Measurements from ENCODE around the gene CAPN13. TPM values are rescaled to one million over a fixed set of nuclear protein-coding genes. Genes with fewer than 3 reads are reported as not detected.

Gene CAPN13
- total and polyA plus RNA-seq, 2 donors (not counting 1 experiment from before 2014, with no cell fraction given), result not detected

GRCh38 chr2:30744823-30745222, 62.4 kb downstream of the CAPN13 start:
- Histone ChIP-seq H3K4me3 (ENCODE audit: control extremely low read depth in 1 of 5, extremely low read depth in 1 of 5, insufficient read depth in 1 of 5, low read depth in 2 of 5, low read length in 4 of 5) (no peak overlapping the region), H3K36me3 (replicated peaks in 1 of 2; ENCODE audit: control extremely low read depth in 1 of 2, control insufficient read depth in 1 of 2, extremely low read depth in 1 of 2, insufficient read depth in 2 of 2, low read length in 1 of 2) (no peaks in the 10 kb centered on the region), H4K20me1 (ENCODE audit: control insufficient read depth, insufficient read depth, low read length, poor library complexity, severe bottlenecking) (no peaks in the 10 kb centered on the region), H3K27ac (ENCODE audit: low read length in 2 of 2) (no peak overlapping the region), H3K79me2 (ENCODE audit: control insufficient read depth, insufficient read depth, low read length) (no peaks in the 10 kb centered on the region), H3K4me2 (replicated peaks; ENCODE audit: low read depth, low read length, poor library complexity, severe bottlenecking) (no peak overlapping the region), H3K9ac (ENCODE audit: low read length) (no peak overlapping the region), H3K9me3 (ENCODE audit: control extremely low read depth in 1 of 3, control insufficient read depth in 2 of 3, insufficient read depth in 1 of 3, low read length in 2 of 3) (no peaks in the 10 kb centered on the region), H3K27me3 (replicated peaks in 1 of 4; ENCODE audit: control extremely low read depth in 1 of 4, control insufficient read depth in 3 of 4, insufficient read depth in 4 of 4, low read length in 3 of 4) (no peaks in the 10 kb centered on the region), H2AFZ (ENCODE audit: insufficient read depth, low read depth, low read length, poor library complexity, severe bottlenecking) (no peak overlapping the region), H3K4me1 (ENCODE audit: control insufficient read depth in 2 of 2, insufficient read depth in 2 of 2, low read length in 2 of 2) (no peaks in the 10 kb centered on the region)
- Mint-ChIP-seq H3K4me1 (no peaks in the 10 kb centered on the region), H3K27me3 (peaks cover 3% of the 10 kb centered on the region), H3K4me3 (no peak overlapping the region), H3K27ac (no peak overlapping the region), H3K9me3 (ENCODE audit: insufficient read depth) (no peaks in the 10 kb centered on the region)
- ATAC-seq (ENCODE audit: low read depth), result no peak
- 90% methylated on average over 2 of the region's 2 CpGs for WGBS (ENCODE audit: insufficient coverage)
- no peak for DNase-seq
- ChIA-PET CTCF (no interaction called here), POLR2A (no interaction called here)
- TF ChIP-seq EZH2 (IDR thresholded peaks at IDR 0.05; ENCODE audit: borderline replicate concordance, insufficient read depth, low read depth, low read length, poor library complexity, severe bottlenecking) (no peak), CTCF (IDR thresholded peaks at IDR 0.05) (no peak)
- intact Hi-C loops (cut with micrococcal nuclease), result no loop called here

- TF ChIP-seq EZH2 (IDR thresholded peaks at IDR 0.05; ENCODE audit: borderline replicate concordance, insufficient read depth, low read depth, low read length, poor library complexity, severe bottlenecking), result no peak
- no peak for TF ChIP-seq CTCF (IDR thresholded peaks at IDR 0.05)
- Mint-ChIP-seq H3K4me1 (no peaks in the 10 kb centered on the region), H3K27me3 (peaks cover 2% of the 10 kb centered on the region), H3K4me3 (no peak overlapping the region), H3K9me3 (ENCODE audit: insufficient read depth) (no peaks in the 10 kb centered on the region), H3K27ac (no peak overlapping the region)
- H3K9me3 ChIP-seq (ENCODE audit: control extremely low read depth in 1 of 3, control insufficient read depth in 2 of 3, insufficient read depth in 1 of 3, low read length in 2 of 3), result no peaks in the 10 kb centered on the region
- H3K4me3 ChIP-seq (ENCODE audit: control extremely low read depth in 1 of 5, extremely low read depth in 1 of 5, insufficient read depth in 1 of 5, low read depth in 2 of 5, low read length in 4 of 5), result no peak overlapping the region
- intact Hi-C loops (cut with micrococcal nuclease), result no loop called here
- ATAC-seq (ENCODE audit: low read depth), result no peak
- ChIA-PET POLR2A (no interaction called here), CTCF (no interaction called here)
- DNase-seq, result no peak
- H3K27me3 ChIP-seq (replicated peaks in 1 of 4; ENCODE audit: control extremely low read depth in 1 of 4, control insufficient read depth in 3 of 4, insufficient read depth in 4 of 4, low read length in 3 of 4), result no peaks in the 10 kb centered on the region
- H4K20me1 ChIP-seq (ENCODE audit: control insufficient read depth, insufficient read depth, low read length, poor library complexity, severe bottlenecking), result no peaks in the 10 kb centered on the region
- H3K36me3 ChIP-seq (replicated peaks in 1 of 2; ENCODE audit: control extremely low read depth in 1 of 2, control insufficient read depth in 1 of 2, extremely low read depth in 1 of 2, insufficient read depth in 2 of 2, low read length in 1 of 2), result no peaks in the 10 kb centered on the region
- H2AFZ ChIP-seq (ENCODE audit: insufficient read depth, low read depth, low read length, poor library complexity, severe bottlenecking), result no peak overlapping the region
- no peak overlapping the region for H3K4me2 ChIP-seq (replicated peaks; ENCODE audit: low read depth, low read length, poor library complexity, severe bottlenecking)
- no peaks in the 10 kb centered on the region for H3K79me2 ChIP-seq (ENCODE audit: control insufficient read depth, insufficient read depth, low read length)
- H3K27ac ChIP-seq (ENCODE audit: low read length in 2 of 2), result no peak overlapping the region
- WGBS (ENCODE audit: insufficient coverage), result 94% methylated on average over 5 of the region's 7 CpGs
- no peak overlapping the region for H3K9ac ChIP-seq (ENCODE audit: low read length)
- H3K4me1 ChIP-seq (ENCODE audit: control insufficient read depth in 2 of 2, insufficient read depth in 2 of 2, low read length in 2 of 2), result no peaks in the 10 kb centered on the region
Observed at GRCh38 chr2:30741576-30741975, 65.7 kb downstream of the CAPN13 start.
